PFSK-1 (cell line): ENCODE results near the gene IRX4.

Experiments
- FOXP2 ChIP-seq: optimal IDR thresholded peaks from 2 replicates; pipeline ENCODE3; 2011; ENCODE audit warnings: borderline replicate concordance, control low read depth, inconsistent platforms; ENCODE audit not compliant: insufficient read depth; ENCODE audit errors: extremely low read length, extremely low read depth
- POLR2AphosphoS5 ChIP-seq: IDR thresholded peaks from 2 replicates; pipeline ENCODE4 v1.6.1; 2012; ENCODE audit warnings: low read depth, mild to moderate bottlenecking, control low read depth, low read length, moderate library complexity
- SIN3A ChIP-seq: IDR thresholded peaks from 2 replicates; pipeline ENCODE4 v1.6.1; 2012; ENCODE audit warnings: mild to moderate bottlenecking, low read length, moderate library complexity, borderline replicate concordance; ENCODE audit not compliant: insufficient read depth
- TAF1 ChIP-seq: IDR thresholded peaks from 2 replicates; pipeline ENCODE4 v1.6.1; 2012; ENCODE audit warnings: low read length, control low read depth, borderline replicate concordance; ENCODE audit not compliant: insufficient read depth
- TF ChIP-seq, protein P1 (sequence below), 2 experiments: IDR thresholded peaks; 2 replicates each; pipeline versions ENCODE4 v1.6.1 to v1.8.0; 2011 to 2012; ENCODE audit warnings: low read depth in 2 of 2, low read length in 2 of 2, control low read depth in 1 of 2, inconsistent platforms in 1 of 2, mild to moderate bottlenecking in 1 of 2, moderate library complexity in 1 of 2; ENCODE audit not compliant: insufficient read depth in 1 of 2

Gene IRX4

GRCh38 chr5:1840071-1840547 is 42.6 kb downstream of the IRX4 start:
- TF ChIP-seq POLR2AphosphoS5 (no peak), FOXP2 (no peak), TAF1 (no peak), SIN3A (no peak)
- TF ChIP-seq, protein P1, sequence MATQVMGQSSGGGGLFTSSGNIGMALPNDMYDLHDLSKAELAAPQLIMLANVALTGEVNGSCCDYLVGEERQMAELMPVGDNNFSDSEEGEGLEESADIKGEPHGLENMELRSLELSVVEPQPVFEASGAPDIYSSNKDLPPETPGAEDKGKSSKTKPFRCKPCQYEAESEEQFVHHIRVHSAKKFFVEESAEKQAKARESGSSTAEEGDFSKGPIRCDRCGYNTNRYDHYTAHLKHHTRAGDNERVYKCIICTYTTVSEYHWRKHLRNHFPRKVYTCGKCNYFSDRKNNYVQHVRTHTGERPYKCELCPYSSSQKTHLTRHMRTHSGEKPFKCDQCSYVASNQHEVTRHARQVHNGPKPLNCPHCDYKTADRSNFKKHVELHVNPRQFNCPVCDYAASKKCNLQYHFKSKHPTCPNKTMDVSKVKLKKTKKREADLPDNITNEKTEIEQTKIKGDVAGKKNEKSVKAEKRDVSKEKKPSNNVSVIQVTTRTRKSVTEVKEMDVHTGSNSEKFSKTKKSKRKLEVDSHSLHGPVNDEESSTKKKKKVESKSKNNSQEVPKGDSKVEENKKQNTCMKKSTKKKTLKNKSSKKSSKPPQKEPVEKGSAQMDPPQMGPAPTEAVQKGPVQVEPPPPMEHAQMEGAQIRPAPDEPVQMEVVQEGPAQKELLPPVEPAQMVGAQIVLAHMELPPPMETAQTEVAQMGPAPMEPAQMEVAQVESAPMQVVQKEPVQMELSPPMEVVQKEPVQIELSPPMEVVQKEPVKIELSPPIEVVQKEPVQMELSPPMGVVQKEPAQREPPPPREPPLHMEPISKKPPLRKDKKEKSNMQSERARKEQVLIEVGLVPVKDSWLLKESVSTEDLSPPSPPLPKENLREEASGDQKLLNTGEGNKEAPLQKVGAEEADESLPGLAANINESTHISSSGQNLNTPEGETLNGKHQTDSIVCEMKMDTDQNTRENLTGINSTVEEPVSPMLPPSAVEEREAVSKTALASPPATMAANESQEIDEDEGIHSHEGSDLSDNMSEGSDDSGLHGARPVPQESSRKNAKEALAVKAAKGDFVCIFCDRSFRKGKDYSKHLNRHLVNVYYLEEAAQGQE (IDR thresholded peaks at IDR 0.05; ENCODE audit: insufficient read depth in 1 of 2, low read depth in 2 of 2, low read length in 2 of 2) = no peak

- TF ChIP-seq POLR2AphosphoS5 = no peak
- TF ChIP-seq FOXP2 = no peak
Observed at GRCh38 chr5:1838013-1838412, 44.7 kb downstream of the IRX4 start.

- TF ChIP-seq SIN3A = no peak
- TF ChIP-seq TAF1 = no peak
- TF ChIP-seq, protein P1 (IDR thresholded peaks at IDR 0.05; ENCODE audit: insufficient read depth in 1 of 2, low read depth in 2 of 2, low read length in 2 of 2) = no peak
- TF ChIP-seq FOXP2 = no peak
- TF ChIP-seq POLR2AphosphoS5 = no peak
Observed at GRCh38 chr5:1836891-1837880, 45.5 kb downstream of the IRX4 start.

DNA sequence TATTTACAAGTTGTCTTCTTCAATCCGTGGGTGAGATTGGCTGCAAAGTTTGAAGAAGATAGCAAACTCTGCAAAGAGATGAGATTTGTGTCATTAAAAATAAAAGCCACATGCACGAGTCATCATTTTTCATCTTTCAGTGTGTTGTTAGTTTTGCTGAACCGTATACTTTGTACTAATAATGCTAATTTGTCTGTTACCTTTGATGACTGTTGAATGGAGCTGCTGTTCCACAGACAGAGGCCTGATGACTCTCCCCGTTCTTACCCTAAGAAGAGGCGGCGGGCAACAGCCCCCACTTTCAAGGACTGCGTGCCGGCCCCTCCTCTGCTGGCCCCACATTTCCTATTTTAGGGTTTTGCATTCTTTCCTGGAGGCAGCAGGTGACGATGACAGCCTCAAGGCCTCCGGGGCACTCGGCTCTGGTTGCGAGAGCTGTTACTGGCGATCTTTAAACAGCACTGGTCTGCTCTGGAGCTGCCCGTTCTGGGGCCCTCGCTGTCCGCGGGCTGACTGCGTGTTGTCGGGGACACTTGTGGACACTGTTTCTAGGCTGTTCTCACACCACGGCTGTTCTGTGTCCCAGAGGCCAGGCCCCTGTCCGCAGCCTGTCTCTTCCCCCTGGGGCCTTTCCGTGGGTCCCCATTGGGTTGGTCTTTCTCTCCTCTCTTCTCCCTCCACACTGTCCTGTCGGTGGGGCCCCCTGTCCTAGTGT is 46.4 kb downstream of the IRX4 start:
- no peak for TF ChIP-seq TAF1
- TF ChIP-seq SIN3A = no peak
- TF ChIP-seq, protein P1 (IDR thresholded peaks at IDR 0.05; ENCODE audit: insufficient read depth in 1 of 2, low read depth in 2 of 2, low read length in 2 of 2) = no peak
- no peak for TF ChIP-seq FOXP2
- TF ChIP-seq POLR2AphosphoS5 = no peak

GRCh38 chr5:1835431-1835830 is 47.3 kb downstream of the IRX4 start:
- TF ChIP-seq, protein P1 (IDR thresholded peaks at IDR 0.05; ENCODE audit: insufficient read depth in 1 of 2, low read depth in 2 of 2, low read length in 2 of 2) = no peak
- TF ChIP-seq SIN3A = no peak
- no peak for TF ChIP-seq FOXP2
- TF ChIP-seq POLR2AphosphoS5 = no peak
- no peak for TF ChIP-seq TAF1
